ENCODE data around the gene QRICH1.

DNA sequence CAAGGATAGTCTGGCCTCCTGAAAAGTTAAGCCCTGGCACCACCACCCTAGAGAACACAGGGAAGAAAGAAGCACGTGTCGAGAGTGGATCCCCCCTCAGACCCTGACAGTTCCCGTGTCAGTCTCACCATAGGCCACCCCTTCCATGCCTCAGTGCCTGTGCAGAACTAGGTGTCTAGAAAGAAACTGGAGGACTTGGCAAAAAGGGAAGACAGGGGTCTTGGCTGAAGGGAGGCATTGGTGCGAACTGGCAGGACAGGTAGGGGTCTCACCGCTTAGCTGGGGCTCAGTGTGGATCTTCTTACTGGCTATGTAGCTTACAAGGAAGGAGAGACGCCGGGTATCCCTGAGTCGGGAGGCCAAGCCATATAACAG is 10.2 kb upstream of the QRICH1 start:
- TF ChIP-seq, protein P1, sequence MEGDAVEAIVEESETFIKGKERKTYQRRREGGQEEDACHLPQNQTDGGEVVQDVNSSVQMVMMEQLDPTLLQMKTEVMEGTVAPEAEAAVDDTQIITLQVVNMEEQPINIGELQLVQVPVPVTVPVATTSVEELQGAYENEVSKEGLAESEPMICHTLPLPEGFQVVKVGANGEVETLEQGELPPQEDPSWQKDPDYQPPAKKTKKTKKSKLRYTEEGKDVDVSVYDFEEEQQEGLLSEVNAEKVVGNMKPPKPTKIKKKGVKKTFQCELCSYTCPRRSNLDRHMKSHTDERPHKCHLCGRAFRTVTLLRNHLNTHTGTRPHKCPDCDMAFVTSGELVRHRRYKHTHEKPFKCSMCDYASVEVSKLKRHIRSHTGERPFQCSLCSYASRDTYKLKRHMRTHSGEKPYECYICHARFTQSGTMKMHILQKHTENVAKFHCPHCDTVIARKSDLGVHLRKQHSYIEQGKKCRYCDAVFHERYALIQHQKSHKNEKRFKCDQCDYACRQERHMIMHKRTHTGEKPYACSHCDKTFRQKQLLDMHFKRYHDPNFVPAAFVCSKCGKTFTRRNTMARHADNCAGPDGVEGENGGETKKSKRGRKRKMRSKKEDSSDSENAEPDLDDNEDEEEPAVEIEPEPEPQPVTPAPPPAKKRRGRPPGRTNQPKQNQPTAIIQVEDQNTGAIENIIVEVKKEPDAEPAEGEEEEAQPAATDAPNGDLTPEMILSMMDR (conservative IDR thresholded peaks at IDR 0.05 in 1 of 2, IDR thresholded peaks at IDR 0.05 in 1 of 2; ENCODE audit: low read depth in 1 of 2, low read length in 2 of 2), result no peak
- no peak for TF ChIP-seq EZH2 (IDR thresholded peaks at IDR 0.05; ENCODE audit: low read length, missing control alignments)
